GM04504 (cell line): ENCODE results near the gene POLH.
"Not testable (repeated sequence)": the region's sequence is repeated elsewhere in the genome, so short reads cannot be mapped to it uniquely, and the experiment has no call there.

Experiments
- DNase-seq: peaks from one replicate; pipeline ENCODE4 v3.0.0-alpha.2; 2012; ENCODE audit warnings: low read depth

The POLH gene

DNA sequence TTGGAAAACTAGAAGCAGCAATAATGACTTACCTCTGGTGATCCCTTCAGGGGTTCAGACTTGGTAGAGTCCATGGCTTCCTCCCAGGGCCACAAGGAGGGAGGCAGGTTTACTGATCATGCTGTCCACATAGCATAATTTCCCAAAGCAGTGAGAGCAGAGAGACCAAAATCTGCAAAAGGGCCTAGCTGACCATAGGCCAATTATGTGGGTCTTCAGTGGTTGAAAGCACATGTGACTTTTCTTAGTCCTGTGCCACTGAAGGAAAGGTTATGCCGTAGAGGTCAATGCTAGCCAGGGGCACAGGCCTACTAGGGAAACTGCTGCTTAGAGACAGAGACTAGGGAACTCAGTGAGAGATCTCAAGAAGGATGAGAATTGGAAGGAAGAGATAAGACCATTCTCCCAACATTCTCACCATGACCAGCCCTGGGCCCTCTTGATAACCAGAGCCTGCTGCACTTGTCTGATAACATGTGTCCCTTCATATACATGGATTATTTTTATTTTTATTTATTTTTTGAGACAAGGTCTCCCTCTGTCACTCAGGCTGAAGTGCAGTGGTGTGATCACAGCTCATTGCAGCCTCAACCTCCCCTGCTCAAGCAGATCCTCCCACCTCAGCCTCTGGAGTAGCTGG, 55.1 kb downstream of the POLH start:
- no peak for DNase-seq

DNA sequence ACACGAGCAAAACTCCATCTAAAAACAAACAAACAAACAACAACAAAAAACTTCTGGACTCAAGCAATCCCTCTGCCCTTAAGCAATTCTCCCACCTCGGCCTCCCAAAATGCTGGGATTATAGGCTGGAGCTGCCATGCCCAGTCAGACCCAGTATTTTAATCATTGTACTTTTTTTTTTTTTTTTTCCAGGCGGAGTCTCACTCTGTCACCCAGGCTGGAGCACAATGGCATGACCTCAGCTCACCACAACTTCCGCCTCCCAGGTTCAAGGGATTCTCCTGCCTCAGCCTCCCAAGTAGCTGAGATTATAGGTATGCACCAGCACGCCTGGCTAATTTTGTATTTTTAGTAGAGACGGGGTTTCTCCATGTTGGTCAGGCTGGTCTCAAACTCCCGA, 57.0 kb downstream of the POLH start:
- DNase-seq: not testable (repeated sequence)

DNA sequence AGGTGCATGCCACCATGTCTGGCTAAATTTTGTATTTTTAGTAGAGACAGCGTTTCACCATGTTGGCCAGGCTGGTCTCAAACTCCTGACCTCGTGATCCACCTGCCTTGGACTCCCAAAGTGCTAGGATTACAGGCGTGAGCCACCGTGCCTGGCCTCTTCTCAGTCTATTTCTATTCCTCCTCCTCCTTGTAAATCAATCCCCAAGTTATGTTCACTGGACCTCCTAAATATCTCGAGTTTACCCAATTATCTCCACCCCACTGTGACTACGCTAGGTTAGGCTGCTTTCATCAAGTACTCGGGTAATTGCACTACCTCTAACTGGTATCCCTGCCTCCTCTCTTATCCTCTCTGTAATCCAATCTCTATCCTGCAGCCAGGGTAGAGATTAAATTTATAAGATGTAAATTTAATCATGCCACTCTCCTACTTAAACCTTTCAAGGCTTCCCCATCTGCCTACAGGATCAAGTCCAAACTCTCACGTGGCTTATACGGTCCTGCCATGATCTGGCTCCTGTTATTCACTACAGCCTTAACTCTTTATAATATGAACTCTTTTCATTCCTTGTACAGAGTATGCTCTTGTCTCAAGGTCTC, 58.8 kb downstream of the POLH start:
- DNase-seq: no peak

DNA sequence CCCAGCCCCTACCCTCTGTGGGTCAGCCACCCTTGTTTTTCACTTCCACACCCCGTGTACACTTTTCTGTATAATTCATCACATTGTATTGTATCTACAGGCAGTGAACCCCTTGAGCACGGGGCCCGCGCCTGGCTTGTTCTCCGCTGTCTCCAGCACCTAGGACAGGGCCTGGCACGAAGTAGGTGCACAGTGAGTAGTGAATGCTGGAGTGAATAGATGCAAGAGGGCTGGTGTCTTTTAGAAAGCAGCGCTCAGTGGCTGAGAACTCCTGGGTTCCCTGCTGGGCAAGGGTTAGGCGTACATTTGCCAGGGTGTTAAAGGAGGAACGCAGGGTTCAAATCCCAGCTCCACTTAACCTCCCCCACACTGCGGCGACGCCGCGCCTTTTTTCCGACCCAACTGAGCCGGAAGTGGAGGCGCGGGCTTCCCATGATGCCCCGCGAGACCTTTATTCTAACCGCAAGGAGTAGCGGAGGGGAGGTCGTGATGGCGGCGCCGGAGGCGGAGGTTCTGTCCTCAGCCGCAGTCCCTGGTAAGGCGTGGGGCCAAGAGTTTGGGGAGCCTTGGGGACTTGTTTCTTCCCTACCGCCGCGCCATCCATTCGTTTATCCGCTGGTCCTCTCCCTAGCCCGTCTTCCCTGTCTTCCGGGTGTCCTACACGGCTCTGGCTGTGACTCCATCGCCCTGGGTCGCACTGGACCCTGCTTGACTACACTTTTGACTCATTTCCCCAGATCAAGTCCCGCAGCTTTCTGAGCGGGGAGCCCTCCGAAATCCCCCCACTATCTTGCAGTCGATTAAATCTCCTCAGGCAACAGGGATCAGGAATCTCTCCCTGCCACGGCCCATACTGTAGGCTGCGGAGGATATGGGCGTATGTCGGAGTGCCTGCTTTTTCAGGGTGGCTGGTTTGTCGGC, 59.7 kb downstream of the POLH start, which contains the start of gene MAD2L1BP:
Gene MAD2L1BP (plus strand): TSS at position 454 of the 921 bp plus-strand sequence. CDS start 36 bp downstream, at position 490.
- no peak for DNase-seq

DNA sequence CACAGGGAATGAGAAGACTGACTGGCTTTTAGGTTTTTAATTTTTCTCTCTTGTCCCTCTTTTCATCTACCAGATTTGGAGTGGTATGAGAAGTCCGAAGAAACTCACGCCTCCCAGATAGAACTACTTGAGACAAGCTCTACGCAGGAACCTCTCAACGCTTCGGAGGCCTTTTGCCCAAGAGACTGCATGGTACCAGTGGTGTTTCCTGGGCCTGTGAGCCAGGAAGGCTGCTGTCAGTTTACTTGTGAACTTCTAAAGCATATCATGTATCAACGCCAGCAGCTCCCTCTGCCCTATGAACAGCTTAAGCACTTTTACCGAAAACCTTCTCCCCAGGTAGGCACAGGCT, 60.3 kb downstream of the POLH start:
- no peak for DNase-seq

DNA sequence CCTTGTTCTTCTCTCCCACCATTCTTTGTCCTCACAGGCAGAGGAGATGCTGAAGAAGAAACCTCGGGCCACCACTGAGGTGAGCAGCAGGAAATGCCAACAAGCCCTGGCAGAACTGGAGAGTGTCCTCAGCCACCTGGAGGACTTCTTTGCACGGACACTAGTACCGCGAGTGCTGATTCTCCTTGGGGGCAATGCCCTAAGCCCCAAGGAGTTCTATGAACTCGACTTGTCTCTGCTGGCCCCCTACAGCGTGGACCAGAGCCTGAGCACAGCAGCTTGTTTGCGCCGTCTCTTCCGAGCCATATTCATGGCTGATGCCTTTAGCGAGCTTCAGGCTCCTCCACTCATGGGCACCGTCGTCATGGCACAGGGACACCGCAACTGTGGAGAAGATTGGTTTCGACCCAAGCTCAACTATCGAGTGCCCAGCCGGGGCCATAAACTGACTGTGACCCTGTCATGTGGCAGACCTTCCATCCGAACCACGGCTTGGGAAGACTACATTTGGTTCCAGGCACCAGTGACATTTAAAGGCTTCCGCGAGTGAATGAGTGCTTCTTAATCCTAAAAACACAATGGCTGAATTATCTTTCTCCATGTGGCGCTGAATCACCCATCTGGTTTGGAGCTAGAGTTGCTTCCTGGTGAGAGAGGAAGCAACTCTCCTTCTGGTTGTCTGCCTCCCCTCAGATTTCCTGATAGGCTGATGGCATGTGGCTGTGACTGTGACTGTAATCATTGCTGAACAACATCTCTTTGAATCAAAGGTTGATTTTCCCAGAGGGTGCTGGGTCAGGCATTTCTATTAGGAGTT, 64.2 kb downstream of the POLH start:
- DNase-seq: no peak

DNA sequence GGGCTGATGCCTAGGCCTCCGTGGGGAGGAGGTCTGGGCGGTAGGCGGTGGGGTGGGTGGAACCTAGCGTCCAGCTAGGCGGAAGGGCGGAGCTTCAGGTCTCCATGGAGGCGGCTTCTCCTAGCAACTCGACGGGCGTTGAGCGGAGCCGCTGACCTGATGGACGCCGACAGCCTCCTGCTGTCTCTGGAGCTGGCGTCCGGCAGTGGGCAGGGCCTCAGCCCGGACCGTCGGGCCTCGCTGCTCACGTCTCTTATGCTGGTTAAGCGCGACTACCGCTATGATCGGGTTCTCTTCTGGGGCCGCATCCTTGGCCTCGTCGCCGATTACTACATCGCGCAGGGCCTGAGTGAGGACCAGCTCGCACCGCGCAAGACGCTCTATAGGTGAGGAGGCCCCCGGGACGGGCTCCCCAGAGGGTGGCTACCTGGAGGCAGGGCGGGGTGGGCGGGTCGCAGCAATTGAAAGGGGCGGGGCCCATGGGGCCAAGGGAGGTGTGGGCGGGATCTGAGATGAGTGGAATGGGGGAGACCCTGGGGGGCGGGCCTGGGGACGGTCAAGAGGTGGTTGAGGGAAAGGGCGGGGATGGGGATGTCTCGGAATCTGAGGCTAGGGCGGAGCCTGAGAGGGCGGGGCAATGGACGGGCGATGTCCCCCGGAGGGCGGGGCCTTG, 69.1 kb downstream of the POLH start, which contains the start of gene RSPH9:
Gene RSPH9 (plus strand): TSS at position 97 of the 673 bp plus-strand sequence. CDS start 63 bp downstream, at position 160.
- DNase-seq: no peak

DNA sequence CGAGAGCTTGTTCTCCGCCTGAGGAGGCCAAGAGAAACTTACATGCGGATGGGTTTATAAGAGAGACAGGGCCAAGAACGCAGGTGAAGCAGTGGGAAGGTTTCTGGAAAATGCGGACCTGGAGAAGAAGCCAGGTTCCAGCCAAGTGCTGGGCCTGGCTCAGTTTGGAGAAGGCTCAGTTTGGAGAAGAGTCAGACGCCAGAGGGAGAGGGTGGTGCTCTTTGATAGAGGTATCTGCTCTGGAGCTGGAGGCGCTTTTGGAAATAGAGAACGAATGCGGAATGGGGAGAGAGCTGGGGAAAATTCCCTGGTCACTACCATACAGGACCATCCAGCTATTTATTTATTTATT, 69.6 kb downstream of the POLH start:
- DNase-seq: no peak

DNA sequence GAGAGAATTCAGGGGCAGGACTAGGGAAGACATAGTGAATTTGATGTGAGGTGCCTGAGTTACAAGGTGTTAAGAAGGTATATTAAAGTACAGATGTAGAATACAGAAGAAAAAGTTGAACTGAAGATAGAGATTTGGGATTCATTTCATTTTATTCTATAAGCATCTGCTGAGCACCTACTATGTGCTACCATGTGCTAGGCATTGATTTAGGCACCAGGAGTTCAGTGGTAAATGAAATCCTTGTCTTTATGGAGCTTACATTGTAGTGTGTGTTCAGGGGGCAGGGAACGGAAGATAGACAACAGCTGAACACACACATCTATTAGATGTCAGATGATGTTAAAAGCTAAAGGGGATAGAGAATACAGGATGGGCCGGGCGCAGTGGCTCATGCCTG, 71.6 kb downstream of the POLH start:
- DNase-seq: no peak

DNA sequence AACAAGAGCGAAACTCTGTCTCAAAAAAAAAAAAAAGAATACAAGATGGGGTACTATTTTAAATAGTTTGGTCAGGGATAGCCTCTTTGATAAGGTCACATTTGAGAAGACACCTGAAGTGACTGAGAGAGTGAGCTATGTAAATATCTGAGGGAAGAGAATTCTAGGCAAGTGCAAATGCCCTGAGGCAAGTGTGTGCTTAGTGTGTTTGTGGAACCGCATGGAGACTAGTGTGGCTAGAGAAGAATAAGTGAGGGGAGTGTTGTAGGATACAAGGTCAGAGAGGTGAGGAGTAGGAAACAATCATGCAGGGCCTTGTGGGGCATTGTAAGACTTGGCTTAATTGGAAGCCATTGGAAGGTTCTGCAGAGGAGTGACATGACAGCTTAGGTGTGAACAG, 72.3 kb downstream of the POLH start:
- no peak for DNase-seq

DNA sequence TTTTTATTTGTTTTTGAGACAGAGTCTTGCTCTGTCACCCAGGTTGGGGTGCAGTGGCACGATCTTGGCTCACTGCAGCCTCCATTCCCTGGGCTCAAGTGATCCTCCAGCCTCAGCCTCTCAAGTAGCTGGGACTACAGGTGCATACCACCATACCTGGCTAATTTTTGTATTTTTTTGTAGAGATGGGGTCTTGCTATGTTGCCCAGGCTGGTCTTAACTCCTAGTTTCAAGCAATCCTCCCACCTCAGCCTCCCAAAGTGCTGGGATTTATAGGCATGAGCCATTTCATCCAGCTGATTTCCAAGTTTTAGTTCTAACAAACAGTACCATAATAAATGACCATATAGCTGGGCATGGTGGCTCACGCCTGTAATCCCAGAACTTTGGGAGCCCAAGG, 76.8 kb downstream of the POLH start:
- not testable (repeated sequence) for DNase-seq

DNA sequence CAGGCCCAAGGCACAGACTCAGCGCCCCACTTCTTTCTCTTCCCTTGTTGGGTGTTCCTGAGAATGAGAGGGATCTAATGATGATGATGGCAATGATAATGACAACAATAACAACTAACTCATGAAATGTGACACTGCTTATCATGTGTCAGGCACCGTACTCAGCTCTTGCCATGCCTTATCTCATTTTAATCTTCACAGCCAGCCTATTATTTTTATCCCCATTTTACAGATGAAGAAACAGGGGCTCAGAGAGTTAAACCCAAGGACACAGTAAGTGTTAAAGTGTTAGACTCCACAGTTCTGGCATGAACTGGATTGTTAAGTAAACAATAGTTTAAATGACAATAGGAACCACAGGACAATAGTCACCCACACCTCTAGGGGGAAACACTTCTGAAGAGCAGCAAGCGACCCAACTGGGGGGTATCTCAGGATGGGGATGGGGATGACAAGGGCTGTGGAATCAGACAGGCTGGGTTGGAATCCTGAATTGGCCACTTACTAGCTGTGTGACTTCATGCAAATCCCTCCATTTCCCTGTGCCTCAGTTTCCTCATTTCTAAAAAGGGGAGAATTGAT, 81.3 kb downstream of the POLH start:
- DNase-seq: no peak

DNA sequence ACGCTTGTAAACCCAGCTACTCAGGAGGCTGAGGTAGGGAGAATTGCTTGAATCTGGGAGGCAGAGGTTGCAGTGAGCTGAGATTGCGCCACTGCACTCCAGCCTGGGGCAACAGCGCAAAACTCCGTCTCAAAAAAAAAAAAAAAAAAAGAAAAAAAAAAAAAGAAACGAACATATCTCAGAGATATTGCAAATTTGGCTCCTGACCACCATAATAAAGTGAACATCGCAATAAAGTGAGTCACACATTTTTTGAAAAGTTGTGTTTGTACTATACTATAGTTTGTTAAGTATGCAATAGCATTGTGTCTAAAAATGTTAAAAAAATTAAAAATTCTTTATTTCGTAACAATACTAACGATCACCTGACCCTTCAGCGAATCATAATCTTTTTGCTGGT, 82.2 kb downstream of the POLH start:
- DNase-seq: no peak

DNA sequence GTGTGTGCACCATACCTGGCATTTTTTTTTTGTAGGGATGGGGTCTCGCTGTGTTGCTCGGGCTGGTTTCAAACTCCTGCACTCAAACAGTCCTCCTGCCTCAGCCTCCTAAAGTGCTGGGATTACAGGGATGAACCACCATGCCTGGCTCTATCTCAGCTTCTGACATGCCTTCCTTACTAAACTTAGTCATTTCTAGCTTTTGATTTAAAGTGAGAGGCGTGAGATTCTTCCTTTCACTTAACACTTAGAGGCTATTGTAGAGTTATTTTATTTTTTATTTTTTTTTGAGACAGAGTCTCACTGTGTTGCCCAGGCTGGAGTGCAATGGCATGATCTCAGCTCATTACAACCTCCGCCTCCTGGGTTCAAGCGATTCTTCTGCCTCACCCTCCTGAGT, 87.0 kb downstream of the POLH start:
- not testable (repeated sequence) for DNase-seq
